ENCODE results near the gene THPO.

The THPO gene

DNA sequence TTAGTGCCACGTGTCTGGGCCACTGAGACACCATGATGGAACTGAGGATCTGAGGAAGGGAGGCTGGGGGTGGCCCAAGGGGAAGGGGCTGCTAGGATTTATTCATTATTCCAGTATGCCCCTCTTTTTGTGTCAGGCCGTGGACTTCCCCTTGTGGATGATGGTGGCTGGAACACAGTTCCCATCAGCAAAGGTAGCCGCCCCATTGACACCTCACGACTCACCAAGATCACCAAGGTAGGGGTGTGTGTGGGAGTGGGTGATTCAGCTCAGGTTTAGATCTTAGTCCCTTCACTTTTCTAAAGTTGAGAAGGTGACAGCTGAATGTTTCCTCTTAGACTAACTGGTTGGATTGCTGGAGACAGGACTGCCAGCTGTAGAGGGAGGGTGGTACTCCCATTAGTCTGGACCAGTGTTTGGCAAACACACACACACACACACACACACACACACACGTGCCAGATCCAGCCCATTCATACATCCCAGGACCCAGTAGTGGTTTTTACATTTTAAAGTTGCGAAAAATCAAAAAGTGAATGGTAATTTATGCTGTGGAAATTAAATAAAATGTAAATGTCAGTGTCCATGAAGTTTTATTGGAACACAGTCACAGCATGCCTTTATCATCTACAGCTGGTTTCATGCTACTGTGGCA lies 52.2 kb downstream of the THPO start:
- ChIA-PET POLR2A (interaction anchor here (0.7 to 1.9 kb wide), 3 partner anchors 10 to 32 kb away, joined by 3 to 5 read pairs (median 3); partner anchors contain the start of gene FAM131A), CTCF (interaction anchor here (1.2 to 1.6 kb wide), 2 partner anchors 20 to 28 kb away, joined by 4 read pairs; no protein-coding TSS in a partner anchor)
- no peak for TF ChIP-seq CTCF (IDR thresholded peaks at IDR 0.05; ENCODE audit: control extremely low read depth, extremely low read depth, low read depth, missing control alignments)
- no peak for DNase-seq (ENCODE audit: extremely low spot score)

DNA sequence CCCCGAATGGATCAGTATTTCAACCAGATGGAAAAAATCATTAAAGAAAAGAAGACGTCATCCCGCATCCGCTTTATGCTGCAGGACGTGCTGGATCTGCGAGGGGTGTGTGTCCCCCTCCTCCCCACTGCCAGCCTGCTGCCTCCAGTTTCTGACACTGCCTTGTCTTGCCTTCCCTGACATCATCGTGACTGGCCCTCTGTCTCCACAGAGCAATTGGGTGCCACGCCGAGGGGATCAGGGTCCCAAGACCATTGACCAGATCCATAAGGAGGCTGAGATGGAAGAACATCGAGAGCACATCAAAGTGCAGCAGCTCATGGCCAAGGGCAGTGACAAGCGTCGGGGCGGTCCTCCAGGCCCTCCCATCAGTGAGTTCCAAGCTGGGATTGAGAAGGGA lies 52.7 kb downstream of the THPO start:
- no peak for TF ChIP-seq CTCF (IDR thresholded peaks at IDR 0.05; ENCODE audit: control extremely low read depth, extremely low read depth, low read depth, missing control alignments)
- ChIA-PET CTCF (interaction anchor here (1.2 to 1.5 kb wide), 2 partner anchors 19 to 20 kb away, joined by 3 to 4 read pairs; no protein-coding TSS in a partner anchor), POLR2A (interaction anchor here (1.9 kb wide), 1 partner anchor 12 kb away, joined by 5 read pairs; the partner anchor contains the start of gene FAM131A)
- no peak for DNase-seq (ENCODE audit: extremely low spot score)

- ChIA-PET CTCF (interaction anchor here (0.7 to 1.5 kb wide), 3 partner anchors 22 to 38 kb away, joined by 3 read pairs; no protein-coding TSS in a partner anchor), POLR2A (interaction anchor here (1.5 kb wide), 1 partner anchor 9 kb away, joined by 6 read pairs; no protein-coding TSS in a partner anchor)
- no peak for TF ChIP-seq CTCF (IDR thresholded peaks at IDR 0.05; ENCODE audit: control extremely low read depth, extremely low read depth, low read depth, missing control alignments)
- DNase-seq (ENCODE audit: extremely low spot score): no peak
These were observed 54.3 kb downstream of the THPO start for GRCh38 chr3:184323696-184324095.

GRCh38 chr3:184322731-184323487 lies 55.1 kb downstream of the THPO start:
- ChIA-PET CTCF (interaction anchor here (1.2 kb wide), 1 partner anchor 39 kb away, joined by 3 read pairs; no protein-coding TSS in a partner anchor), POLR2A (no interaction called here)
- no peak for TF ChIP-seq CTCF (IDR thresholded peaks at IDR 0.05; ENCODE audit: control extremely low read depth, extremely low read depth, low read depth, missing control alignments)
- DNase-seq (ENCODE audit: extremely low spot score): no peak

Measured in GM10248 (cell line).